C4-2B (cell line): Measurements from ENCODE around the gene CST9L.

Experiments used
- H3K27ac ChIP-seq: fragments of 450-650 bp; 2 replicates; pipeline ENCODE4 v1.5.1; 2017
- ZFX ChIP-seq: fragments of 450-650 bp; IDR thresholded peaks from 2 replicates; pipeline ENCODE4 v1.6.1; 2017
- TF ChIP-seq, protein P1 (sequence below): fragments of 450-650 bp; conservative IDR thresholded peaks from 2 replicates; pipeline ENCODE4 v1.5.1; 2017; ENCODE audit warnings: mild to moderate bottlenecking

Gene CST9L

DNA sequence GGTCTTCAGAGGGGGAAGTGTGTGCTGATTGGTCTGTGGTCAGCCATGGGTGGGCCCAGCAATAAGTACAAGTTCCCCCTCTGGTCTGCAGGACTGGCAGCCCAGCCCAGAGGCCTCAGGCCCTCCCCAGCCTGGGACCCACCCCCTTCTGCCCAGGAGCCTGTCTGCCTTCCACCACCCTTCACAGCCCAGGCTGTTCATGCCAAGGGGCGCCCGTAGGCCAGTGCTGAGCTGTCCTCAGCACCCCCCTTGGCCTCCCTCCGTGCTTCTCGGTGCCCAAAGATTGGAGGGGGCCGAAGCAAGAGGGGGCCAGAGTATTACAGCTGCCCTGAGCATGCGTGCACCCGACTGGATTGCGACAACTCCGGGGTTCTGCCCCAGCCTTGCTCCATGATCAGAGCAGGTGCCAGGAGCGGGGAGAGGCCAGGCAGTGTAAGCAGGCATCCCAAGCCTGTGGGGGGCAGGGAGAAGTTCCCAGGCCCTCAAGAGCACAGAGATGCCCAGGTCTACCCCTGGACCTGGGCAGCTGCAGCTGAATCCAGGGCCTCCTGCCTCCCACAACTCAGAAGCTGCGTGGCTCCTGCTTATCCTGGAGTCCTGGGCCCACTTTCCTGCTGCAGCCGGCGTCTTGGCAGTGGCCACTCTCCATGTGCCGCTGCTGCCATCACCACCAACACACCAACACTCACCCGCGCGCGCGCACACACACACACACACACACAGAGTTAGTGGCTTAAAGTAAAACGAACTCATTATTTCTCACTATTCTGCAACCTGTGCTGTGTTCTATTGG is 33.3 kb downstream of the CST9L start:
- TF ChIP-seq, protein P1, sequence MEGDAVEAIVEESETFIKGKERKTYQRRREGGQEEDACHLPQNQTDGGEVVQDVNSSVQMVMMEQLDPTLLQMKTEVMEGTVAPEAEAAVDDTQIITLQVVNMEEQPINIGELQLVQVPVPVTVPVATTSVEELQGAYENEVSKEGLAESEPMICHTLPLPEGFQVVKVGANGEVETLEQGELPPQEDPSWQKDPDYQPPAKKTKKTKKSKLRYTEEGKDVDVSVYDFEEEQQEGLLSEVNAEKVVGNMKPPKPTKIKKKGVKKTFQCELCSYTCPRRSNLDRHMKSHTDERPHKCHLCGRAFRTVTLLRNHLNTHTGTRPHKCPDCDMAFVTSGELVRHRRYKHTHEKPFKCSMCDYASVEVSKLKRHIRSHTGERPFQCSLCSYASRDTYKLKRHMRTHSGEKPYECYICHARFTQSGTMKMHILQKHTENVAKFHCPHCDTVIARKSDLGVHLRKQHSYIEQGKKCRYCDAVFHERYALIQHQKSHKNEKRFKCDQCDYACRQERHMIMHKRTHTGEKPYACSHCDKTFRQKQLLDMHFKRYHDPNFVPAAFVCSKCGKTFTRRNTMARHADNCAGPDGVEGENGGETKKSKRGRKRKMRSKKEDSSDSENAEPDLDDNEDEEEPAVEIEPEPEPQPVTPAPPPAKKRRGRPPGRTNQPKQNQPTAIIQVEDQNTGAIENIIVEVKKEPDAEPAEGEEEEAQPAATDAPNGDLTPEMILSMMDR: no peak
- no peak for TF ChIP-seq ZFX
- H3K27ac ChIP-seq: no peak overlapping the region

DNA sequence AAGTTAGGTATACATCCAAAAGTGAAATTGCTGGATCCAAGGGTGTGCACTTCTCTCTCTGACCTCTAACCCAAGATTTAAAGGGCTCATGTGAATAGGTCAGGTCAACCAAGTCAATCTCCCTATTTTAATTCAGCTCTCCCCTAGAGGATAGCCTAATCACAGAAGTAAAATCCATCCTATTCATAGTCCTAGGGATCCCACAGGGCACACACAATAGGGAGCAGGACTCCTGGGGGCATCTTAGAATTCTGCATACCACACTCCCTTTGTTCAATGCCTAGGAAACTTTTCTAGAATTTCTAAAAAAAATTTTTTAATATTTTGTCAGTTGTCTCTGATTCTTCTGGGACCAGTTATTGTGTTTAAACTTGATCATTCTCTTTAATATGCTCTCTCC is 35.1 kb downstream of the CST9L start:
- TF ChIP-seq ZFX: no peak
- TF ChIP-seq, protein P1: no peak
- no peak overlapping the region for H3K27ac ChIP-seq

DNA sequence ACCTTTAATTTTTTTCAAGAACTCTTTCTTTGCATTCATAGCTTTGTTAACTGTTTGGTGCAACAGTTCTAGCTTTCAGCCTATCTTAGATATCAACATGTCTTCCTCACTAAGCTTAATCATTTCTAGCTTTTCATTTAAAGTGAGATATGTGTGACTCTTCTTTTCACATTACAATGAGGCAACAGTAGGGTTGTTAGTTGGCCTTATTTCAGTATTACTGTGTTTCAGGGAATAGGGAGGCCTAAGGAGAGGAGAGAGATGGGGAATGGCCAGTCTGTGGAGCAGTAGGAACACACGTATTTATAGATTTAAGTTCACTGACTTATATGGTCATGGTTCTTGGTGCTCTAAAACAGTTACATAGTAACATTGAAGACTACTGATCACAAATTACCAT is 35.8 kb downstream of the CST9L start:
- TF ChIP-seq ZFX: no peak
- TF ChIP-seq, protein P1: no peak

DNA sequence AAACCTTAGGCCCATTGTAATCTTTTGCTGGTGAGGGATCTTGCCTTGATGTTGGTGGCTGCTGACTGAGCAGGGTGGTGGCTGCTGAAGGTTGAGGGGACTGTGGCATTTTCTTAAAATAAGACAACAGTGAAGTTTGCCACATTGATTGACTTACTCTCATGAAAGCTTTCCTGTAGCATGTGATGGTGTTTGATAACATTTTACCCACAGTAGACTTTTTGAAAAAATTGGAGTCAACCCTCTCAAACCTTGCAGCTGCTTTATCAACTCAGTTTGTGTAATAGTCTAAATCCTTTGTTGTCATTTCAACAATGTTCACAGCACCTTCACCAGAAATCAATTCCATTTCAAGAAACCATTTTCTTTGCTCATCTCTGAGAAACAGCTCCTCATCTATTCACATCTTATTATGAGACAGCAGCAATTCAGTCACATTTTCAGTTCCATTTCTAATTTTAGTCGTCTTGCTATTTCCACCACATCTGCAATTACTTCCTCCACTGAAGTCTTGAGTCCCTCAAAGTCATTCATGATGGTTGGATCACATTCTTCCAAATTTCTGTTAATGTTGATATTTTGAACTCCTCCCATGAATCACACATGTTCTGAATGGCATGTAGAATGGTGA is 37.2 kb downstream of the CST9L start:
- no peak overlapping the region for H3K27ac ChIP-seq
- TF ChIP-seq ZFX: no peak
- TF ChIP-seq, protein P1: no peak

More for the DNA sequence above, 35.8 kb downstream of the CST9L start:
- H3K27ac ChIP-seq: no peak overlapping the region

DNA sequence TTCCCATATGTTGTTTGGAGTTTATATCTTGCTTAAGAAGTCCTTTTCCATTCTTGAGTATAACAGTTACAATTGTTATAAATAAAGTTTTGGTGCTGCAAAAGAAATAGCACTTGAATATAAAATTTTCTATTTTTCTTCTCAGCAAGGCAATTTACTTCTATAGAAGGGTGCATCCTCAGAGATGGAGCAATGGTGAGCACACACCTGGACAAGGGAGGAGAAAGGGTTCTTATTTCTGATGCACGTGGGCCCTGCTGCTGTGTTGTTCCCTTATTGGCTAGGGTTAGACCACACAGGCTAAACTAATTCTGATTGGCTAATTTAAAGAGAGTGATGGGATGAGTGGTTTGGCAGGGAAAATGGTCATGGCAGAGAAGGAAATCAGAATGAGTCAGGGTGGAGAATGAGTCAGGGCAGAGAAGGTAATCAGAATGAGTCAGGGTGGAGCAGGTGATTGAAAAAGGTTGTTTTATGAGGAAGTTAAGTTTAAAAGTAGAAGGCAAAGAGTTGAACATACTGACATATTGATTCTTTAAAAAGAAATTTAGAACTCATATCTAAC is 39.3 kb downstream of the CST9L start:
- H3K27ac ChIP-seq: no peak overlapping the region
- no peak for TF ChIP-seq ZFX
- TF ChIP-seq, protein P1: no peak

DNA sequence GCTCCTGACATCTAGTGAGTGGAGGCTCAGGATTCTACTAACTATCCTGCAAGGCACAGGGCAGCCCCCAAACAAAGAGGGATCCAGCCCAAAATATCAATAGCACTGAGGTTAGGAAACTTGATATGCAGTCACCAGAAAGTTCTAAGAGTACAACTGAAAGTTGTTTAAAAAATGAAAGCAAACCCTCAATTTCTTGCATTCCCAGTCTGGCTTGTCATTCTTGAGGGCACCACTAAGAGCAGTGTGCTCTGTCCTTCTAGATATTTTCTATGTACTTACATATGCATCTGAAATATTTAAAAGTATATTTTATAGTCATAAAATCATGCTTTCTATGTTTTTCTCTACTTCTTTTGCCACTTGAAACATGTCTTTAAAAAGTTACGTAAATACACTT is 41.4 kb downstream of the CST9L start:
- H3K27ac ChIP-seq: no peak overlapping the region
- no peak for TF ChIP-seq ZFX
- TF ChIP-seq, protein P1: no peak

DNA sequence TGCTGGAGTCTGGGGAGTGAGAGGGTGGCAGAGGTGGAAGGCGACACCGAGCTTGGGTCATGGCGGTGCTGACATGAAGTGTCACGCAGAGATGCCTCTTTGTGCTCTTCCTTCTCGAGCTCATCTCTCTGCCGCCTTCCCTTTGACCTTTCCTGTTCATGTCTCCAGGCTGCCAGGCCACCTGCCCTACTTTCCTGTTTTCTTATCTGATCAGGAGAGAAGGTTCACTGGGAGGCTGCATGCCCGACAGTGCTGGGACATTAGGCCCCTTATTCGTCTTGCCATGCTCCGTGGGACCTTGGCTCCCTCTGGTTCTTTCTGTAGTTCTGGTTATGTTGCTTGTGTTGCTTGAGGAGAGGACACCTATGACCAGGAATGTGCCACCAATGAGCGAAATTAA is 44.1 kb downstream of the CST9L start:
- TF ChIP-seq, protein P1: no peak
- no peak for TF ChIP-seq ZFX

More for the DNA sequence above, 44.1 kb downstream of the CST9L start:
- H3K27ac ChIP-seq: no peak overlapping the region
